Astrocyte of the hippocampus (primary cell): ENCODE measurements around the gene MED10.

Experiments
- DNase-seq: peaks from one replicate; pipeline ENCODE4 v3.0.0; 2011; ENCODE audit warnings: low read depth, low spot score

The MED10 gene

DNA sequence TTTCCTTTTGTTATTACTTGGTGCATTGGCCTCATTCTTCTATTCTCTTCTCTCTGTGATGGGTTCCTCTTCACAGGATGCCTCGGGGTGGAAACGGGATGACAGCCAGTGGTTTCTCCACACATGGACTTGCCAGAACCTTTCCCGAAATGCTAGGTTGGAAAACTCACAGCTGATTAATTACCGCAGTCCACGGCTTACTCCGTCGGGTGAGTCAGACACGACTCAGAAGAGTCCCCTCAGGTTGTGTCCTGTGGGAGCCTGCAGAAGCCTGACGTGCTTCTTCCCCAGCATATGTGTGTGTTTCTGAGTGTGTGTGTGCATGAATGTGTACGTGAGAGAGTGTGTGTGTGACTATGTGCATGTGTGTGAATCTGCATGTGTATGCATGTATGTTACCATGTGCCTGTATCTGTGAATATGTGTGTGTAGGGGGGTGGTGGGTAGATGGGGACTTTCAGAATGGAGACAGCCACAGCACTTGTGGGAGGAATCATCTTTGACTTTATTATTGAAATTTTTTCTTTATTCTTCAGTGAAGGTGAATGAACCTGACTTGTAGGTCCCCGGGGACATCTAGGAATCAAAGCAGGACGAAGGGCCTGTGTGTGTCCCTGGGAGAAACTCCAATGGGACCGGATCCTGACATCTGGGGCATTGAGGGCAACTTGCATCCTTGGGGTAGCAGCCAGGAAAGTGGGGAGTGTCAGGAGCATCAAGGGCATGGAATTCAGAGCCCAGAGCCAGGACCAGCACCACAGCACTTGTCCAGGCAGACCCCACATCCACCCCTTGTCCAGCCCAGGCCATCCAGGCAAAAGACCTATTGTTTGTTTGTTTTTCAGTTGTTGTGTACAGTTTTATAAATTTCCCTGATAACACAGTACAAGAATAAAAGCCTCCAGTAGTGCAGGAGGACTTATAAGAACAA lies 21.9 kb upstream of the MED10 start:
- peak; percentile 55 for DNase-seq

DNA sequence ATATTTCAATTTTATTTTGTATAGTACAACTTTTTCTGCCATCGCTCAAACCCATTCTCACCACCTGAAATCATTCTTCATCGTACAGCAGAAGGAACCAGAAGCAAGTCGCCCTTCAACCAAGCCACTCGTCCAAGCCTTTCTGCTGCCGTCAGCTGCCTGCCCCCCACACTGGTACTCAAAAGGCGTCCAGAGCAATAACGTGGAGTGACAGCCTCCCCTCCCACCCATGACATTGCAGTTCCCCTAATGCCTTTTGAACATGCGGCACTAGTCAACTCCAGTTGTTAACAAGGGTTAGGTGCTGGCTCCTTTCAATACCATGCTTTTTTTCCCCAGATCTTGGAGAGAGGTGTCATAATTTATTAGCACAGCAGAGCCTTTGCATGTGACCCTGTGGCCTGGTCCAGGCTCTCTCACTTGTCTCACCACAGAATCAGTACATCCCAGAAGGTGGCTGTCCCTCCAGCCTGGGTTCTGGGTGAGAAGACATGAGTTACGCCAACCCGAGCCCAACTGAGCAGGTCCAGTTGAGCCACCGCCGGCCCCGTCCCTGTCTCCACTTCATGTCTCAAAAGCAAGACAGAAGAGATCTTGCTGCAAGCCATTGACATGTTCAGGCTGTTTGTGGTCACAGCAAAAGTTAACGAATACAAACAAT lies 20.4 kb upstream of the MED10 start:
- no peak for DNase-seq

DNA sequence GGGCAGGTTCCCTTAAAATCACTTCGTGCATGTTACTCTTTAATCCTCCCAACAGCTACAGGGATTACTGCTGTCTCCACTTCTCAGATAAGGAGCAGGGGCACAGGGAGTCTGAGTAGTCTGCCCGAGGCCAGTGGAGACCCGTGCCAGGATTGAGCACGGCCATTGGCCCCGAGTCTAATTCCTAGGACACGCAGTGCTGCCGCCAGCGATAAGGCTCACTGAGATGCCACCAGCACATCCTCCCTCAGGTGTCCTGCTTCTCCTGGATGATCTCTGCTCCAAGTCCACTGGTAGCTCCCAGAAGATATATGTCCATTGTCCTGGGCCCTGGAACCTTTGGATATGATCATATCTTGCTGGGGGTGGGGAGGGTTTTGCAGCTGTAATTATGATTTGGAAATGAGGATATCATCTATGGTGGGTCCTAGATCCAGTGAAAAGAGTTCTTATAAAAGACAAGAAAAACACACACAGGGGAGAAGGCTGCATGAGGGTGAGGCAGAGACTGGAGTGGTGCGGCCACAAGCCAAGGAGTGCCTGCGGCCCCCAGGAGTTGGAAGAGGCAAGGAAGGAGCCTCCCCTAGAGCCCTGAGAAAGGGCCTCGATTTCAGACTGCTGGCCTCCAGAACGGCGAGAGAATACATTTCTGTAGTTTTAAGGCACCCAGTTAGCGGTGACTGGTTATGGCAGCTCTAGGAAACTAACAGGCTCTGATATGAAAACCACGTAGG lies 19.4 kb upstream of the MED10 start:
- DNase-seq = no peak

DNA sequence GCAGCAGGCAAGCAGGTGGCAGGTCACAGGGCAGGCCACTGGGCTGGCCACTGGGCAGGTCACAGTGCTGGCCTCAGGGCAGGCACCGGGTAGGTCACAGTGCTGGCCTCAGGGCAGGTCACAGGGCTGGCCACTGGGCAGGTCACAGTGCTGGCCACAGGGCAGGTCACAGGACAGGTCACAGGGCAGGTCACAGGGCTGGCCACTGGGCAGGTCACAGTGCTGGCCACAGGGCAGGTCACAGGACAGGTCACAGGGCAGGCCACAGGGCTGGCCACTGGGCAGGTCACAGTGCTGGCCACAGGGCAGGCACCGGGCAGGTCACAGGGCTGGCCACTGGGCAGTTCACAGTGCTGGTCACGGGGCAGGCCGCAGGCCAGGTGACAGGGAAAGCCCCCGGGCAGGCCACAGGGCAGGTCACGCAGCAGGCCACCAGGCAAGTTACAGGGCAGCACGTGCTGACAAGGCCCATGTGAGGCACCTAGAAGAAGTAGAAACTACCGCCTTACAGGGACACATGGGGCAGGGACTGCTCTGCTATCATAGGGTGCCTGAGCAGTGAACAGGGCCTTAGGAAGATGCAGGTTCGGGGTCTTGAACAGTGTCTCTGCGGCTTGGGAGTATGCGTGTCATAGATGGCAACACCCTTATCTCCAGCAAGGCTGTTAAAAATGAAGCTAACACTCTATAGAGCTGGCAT lies 18.6 kb upstream of the MED10 start:
- DNase-seq = no peak

DNA sequence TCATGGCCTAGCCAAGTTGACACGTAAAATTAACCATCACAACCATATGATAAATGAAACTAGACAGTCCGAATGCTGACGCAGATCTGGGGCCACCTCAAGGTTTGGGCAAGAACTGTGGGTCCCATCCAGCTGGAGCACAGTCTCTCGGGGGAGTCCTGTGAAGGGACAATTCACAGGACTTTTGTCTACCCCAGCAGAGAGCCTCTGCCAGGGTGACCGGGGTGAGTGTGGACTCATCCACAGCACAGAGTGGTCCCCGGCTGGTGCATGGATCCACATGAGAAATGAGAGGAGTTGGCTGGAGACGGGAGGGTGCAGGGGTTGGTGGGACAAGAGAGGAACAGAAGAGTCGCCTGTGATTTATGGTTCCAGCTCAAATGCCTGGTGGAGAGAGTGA lies 17.7 kb upstream of the MED10 start:
- DNase-seq = no peak

DNA sequence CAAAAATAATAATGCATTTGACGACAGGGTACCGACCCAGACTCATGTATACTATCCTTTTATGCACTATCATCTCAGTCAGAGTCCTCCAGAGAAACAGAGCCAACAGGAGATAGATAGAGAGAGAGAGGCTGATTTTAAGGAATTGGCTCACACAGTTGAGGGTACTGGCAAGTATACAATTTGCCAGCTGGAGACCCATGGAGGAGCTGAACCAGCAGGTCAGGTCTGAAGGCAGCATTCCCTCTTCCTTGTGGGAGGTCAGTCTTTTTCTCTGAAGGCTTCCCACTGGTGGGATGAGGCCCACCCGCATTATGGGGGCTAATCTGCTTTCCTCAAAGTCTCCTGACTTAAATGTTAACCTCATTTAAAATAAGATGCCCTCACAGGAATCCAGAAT lies 17.3 kb upstream of the MED10 start:
- no peak for DNase-seq

DNA sequence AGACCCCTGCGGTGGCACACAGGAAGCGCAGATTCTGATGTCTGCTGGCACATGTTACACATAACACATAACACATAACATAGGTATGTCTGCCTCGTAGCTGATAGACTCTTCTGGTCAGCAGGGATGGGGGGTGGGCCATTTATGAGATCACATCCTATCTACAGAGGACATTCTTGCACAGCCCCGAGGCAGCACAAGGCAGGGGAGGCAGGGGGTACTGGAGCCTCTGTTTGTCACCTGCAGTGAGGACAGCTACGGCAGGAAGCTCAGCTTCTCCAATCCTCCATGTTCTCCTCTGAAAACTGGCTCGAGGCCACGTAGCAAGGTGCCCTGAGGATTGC lies 16.7 kb upstream of the MED10 start:
- no peak for DNase-seq

DNA sequence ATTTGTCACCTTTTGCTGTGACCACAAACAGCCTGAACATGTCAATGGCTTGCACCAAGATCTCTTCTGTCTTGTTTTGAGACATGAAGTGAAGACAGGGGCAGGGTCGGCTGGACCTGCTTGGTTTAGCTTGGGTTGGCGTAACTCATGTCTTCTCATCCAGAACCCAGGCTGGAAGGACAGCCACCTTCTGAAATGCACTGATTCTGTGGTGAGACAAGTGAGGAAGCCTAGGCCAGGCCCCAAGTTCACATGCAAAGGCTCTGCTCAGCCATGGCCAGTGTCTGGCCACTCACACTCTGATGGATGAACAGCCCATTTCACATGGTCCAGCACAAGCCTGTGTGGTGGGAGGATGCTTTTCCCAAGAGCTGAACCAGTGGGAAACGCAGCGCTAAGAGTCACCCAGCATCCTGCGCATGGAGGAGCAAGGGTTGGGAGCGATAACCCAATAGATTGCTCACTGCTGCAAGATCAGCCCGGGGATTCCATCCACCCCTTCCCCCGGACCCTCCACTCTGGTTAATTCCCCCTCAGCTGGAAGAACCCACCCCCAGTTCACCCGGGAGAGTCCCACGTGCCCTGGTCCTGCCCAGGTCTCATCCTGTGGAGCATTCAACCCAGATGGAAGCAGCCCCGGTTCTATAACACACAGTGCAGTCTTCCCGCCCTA lies 16.2 kb upstream of the MED10 start:
- DNase-seq = no peak

DNA sequence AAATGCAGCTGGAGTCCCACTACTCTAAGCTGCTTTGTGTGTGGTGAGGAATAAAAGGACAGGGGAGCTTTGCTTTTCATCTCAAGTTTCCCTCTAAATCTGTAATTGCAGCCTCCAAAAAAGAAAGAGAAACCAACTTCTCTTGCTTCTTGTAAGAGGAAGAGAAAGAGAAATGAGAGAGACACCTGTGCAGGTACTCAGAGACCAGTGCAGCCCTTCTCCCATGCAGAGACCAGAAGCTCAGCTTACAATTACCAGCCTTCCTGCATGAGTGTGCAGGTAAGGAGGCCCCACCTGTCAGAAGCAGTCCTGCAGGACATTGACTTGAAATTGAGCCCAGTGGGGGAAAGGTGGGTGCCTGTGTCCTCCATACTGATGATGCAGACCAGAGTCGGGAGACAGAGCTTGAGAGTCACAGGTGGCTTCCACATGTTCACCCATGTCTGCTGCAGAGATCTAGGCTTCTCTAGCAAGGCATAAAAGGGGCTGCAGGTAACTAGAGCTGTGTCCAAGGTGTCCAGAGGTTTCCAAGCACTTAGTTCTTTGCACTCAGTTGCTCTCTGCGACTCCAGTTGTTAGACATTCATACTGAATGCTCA lies 15.3 kb upstream of the MED10 start:
- DNase-seq = no peak

DNA sequence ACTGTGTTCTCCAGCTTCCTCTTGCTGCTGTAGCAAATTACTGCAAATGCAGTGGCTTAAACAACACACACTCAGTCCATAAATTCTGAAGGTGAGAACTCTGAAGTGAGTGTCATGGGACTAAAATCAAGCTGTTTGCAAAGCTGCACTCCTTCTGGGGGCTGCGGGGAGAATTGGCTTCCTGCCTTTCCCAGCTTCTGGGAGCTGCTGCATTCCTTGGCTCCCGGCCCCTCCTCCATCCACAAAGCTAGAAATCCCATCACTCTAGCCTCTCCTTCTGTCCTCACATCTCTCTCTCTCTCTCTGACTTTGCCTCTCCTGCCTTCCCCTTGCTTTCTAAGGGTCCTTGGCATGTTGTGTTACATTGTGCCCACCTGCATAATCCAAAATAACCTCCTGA lies 14.2 kb upstream of the MED10 start:
- no peak for DNase-seq

DNA sequence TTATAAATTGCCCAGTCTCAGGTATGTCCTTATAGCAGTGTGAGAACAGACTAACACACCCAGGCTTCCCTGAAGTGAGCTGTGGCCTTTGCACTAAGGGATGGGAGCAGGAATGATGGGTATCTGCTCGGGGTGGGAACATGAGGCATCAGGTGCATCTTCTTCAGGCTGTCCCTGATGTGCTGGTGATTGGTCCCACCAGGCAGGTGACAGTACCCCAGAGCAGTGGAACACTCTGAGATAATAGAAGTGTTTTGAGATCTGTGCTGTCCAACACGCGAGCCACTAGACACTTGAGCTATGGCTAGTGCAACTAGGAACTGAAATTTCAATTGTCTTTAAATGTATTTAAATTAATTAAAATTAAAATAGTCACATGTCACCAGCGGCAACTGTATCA lies 12.8 kb upstream of the MED10 start:
- DNase-seq = no peak

DNA sequence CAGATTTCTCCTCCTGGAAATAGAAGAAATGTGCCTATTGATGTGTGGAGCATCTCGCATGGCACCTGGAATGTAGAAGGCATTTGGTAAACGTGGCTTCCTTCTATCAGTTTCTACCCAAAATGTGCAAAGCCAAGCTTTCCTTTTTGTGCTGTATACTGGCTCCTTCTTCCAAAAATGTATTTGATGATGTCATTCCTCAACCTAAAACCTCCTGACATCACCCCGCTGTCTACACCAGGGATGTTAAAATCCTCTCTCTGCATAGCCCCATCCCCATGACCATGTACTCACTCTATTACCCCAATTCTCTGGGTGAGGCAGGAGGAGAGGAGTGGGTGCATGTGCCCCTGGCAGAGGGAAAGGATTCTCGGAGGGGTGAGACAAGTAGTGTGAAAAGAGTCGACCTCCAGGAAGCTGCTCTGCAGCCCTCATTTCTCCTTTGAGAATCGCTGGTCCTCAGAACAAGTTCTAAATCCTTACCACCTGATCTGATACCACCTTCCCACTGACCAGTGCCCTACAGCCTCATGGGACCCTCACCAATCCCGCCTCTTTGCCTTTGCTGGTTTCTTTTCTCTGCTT lies 11.7 kb upstream of the MED10 start:
- DNase-seq = no peak

DNA sequence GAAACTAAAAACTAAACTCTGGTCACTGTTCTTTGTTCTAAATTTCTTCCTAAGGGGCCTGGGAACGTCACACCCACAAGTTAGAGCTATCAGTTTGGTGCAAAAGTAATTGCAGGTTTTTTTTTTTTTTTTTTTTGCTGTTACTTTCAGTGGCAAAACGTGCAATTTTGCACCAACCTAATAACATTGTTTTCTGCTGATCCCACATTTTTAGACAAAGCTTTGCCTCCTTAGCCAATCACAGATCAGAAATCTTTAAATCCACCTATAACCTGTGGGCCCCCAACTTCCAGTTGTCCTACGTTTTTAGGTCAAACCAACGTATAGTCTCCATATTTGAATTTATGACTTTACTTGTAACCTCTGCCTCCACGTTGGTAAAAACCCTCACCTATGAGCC lies 11.1 kb upstream of the MED10 start:
- no peak for DNase-seq

DNA sequence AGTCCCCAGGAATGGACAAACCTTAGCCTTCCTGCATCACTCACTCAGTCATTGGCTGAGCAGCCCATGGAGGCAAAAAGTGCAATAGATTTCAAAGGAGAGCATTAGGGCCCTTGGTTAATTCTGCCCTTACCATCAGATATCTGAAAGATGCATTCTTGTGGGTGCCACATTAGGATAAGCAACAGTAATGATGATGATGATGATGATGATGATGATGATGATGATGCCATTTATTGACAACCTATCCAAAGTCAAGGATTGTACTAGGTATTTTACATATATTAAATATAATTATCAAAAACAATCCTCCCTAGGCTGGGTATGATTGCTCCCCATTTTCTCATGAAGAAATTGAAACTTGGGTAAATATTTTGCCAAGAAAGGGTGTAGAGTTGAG lies 9.6 kb upstream of the MED10 start:
- DNase-seq = no peak

DNA sequence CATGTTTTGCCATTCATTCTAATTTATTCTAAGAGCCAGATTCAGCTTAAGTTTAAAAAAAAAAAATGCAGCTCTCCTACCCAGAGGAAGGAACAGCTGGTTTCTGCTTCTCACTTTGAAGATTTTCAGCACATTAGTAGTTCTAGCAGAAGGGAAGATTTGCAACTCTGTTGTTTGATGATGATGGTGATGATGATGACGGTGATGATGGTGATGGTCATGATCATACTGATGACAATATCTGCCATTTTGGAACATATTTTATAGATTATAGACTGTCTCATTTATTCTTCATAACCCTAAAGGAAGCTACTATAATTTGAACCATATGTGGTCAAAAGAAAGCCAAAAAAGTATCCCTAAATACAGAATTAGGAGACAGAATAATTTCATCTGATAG lies 7.9 kb upstream of the MED10 start:
- DNase-seq = no peak

DNA sequence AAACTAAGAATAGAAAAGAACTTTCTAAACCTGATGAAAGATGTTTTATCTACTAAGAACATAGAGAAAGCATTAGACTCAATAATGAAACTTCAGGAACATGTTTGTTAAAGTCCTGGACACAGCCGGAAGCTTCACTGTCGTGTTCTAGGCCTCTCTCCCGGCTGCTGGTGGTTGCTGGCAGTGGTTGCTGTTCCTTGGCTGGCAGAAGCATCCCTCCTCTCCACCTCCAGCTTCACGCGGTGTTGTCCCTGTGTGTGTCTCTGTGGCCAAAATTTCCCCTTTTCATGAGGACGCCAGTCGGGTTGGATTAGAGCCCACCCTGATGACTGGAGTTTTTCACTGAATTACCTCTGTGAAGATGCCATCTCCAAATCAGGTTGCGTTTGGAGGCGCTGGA lies 6.5 kb upstream of the MED10 start:
- no peak for DNase-seq

DNA sequence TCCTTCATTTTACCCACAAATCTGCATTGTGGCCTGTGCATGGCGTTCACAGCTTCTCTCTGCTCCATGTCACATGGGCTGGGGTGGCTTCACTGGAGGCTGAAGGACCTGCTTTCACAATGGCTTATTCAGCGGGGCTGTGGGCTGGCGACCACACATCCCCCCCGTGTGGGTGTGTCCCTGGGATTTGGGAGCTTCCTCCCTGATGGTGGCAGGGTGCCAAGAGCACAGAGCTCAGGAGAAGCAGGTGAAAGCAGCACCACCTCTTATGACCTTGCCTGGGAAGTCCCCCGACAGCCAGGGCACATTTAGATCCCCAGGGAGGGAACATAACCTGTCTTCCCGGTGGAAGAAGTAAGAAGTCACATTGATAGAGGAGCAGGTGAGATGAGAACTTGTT lies 5.0 kb upstream of the MED10 start:
- no peak for DNase-seq

DNA sequence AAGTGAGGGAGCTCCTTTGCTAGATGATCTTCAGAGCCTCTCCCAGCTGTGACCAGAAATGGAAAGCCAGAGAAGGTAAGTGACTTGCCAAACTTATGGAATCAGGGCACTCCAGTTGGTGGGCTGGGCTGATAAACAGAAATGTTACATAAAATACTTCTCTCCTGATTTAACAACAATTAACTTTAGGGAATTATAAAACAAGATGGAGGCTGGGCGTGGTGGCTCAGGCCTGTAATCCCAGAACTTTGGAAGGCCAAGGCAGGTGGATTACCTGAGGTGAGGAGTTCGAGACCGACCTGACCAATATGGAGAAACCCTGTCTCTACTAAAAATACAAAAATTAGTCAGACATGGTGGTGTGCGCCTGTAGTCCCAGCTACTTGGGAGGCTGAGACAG lies 899 bp upstream of the MED10 start:
- no peak for DNase-seq

DNA sequence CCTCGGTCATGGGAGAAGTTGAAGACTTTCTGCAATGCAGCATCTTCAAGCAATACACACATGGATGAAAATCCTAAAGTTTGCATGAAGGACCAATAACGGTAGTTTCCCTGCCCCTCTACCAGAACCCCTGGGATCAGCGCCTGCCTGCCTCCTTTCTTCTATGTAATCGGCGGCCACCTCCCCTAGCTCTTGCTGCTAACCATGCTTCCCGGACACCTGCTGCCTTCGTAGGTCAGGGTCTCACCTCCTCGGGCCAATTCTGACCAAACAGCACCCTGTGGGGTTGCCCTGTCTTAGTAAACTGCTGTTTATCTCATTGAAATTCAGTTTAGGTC lies 388 bp upstream of the MED10 start:
- DNase-seq = no peak

DNA sequence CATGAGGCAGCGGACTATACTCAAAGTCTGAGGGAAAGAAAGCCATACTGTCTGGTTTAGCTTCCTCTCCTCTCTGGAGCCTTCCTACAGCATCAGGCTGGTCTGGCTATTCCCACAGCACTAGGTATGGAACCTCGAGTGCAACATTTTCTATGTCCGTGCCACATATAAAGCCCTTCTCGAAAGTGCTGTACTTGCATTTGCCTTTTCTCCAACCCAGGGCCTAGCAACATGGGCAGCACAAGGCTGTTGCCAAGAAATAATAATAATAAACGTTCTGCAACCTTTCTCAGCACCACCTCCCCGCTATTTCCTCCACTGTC lies 804 bp downstream of the MED10 start:
- DNase-seq = no peak

DNA sequence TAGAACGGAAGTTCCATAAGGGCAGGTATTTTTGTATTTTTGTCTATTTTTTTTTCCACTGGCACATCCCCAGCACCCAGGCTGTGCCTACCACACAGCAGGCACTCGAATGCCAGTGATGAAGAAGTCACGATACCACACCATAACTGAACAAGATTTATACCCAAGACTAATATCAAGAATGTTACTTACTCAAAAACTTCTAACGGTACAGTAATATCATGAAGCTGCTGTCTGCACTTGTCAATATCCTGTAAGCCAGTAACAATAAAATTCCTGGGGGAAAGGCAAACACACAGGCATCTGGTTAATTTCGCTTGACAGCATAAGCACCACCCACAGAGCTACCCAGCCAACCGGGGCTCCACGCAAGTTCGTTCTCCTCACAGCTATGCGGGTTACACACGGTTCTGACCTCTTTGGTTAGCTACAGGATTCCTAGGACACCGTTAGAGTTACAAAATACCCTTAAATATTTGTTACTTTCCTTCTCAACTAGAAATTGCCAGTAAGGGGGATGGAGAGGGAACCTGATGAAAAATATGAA lies 1.3 kb downstream of the MED10 start:
- peak; percentile 36 for DNase-seq
